B cell (primary cell): ENCODE data around the gene RBP4. TPM values are rescaled to one million over a fixed set of nuclear protein-coding genes. Genes with fewer than 3 reads are reported as not detected.

Experiments used
- ATAC-seq: fragments of 200-7000 bp; cut with Tn5 transposase; one replicate; pipeline ENCODE4 v1.10.0; 2021; ENCODE audit warnings: low read depth, mild to moderate bottlenecking, moderate number of reproducible peaks, moderate library complexity
- CTCF ChIA-PET: fragments of 350-600 bp; sonication (Branson Sonifier 250); formaldehyde crosslinking; loops from one replicate; lab custom pipeline; 2021; ENCODE audit warnings: antibody characterized with exemption, inconsistent platforms; lab: Charles Lee
- POLR2A ChIA-PET: fragments of 350-600 bp; sonication (Branson Sonifier 250); formaldehyde crosslinking; loops from one replicate; lab custom pipeline; 2021; ENCODE audit warnings: antibody characterized with exemption; lab: Charles Lee
- DNase-seq: peaks from one replicate; pipeline ENCODE4 v3.0.0; 2013
- H2AFZ ChIP-seq: 2 replicates; pipeline ENCODE4 v1.6.1; 2012; ENCODE audit warnings: mild to moderate bottlenecking, low read depth, low read length; ENCODE audit not compliant: insufficient read depth, poor library complexity, severe bottlenecking
- H3K27ac ChIP-seq, 2 donors: 1 replicate in 1 of 2; 2 replicates in 1 of 2; pipeline ENCODE4 v1.5.1; 2012 to 2013; ENCODE audit warnings: low read length in 2 of 2, mild to moderate bottlenecking in 2 of 2, moderate library complexity in 1 of 2
- H3K27me3 ChIP-seq, 4 experiments: fragments of 200-600 bp in 1 of 4; sonication (generic) in 1 of 4; replicated peaks in 1 of 4; 1 replicate in 2 of 4; 2 replicates in 2 of 4; pipeline versions ENCODE4 v1.6.1 to v1.7.0; 2013 to 2016; ENCODE audit warnings: low read length in 3 of 4, mild to moderate bottlenecking in 2 of 4, mixed read lengths in 1 of 4, moderate library complexity in 1 of 4; ENCODE audit not compliant: insufficient read depth in 4 of 4, control insufficient read depth in 3 of 4; ENCODE audit errors: control extremely low read depth in 1 of 4
- H3K36me3 ChIP-seq, 2 experiments: replicated peaks in 1 of 2; 1 replicate in 1 of 2; 2 replicates in 1 of 2; pipeline versions ENCODE4 v1.6.1 to v1.7.1; 2013; ENCODE audit warnings: low read length in 1 of 2; ENCODE audit not compliant: insufficient read depth in 2 of 2, control insufficient read depth in 1 of 2; ENCODE audit errors: control extremely low read depth in 1 of 2, extremely low read depth in 1 of 2
- H3K4me1 ChIP-seq, 2 donors: fragments of 200-600 bp in 1 of 2; sonication (generic) in 1 of 2; 1 replicate in 1 of 2; 2 replicates in 1 of 2; pipeline versions ENCODE4 v1.5.1 to v1.6.1; 2013 to 2017; ENCODE audit warnings: low read length in 2 of 2; ENCODE audit not compliant: control insufficient read depth in 2 of 2, insufficient read depth in 2 of 2
- H3K4me2 ChIP-seq: replicated peaks from 2 replicates; pipeline ENCODE3; 2012; ENCODE audit warnings: mild to moderate bottlenecking, low read depth, low read length; ENCODE audit not compliant: poor library complexity, severe bottlenecking
- H3K4me3 ChIP-seq, 5 experiments: fragments of 200-600 bp in 1 of 5; sonication (generic) in 1 of 5; 1 replicate in 3 of 5; 2 replicates in 2 of 5; pipeline versions ENCODE4 v1.5.1 to v1.7.0; 2011 to 2016; ENCODE audit warnings: low read length in 4 of 5, mild to moderate bottlenecking in 4 of 5, low read depth in 2 of 5, control low read depth in 1 of 5, moderate library complexity in 1 of 5; ENCODE audit not compliant: insufficient read depth in 1 of 5; ENCODE audit errors: control extremely low read depth in 1 of 5, extremely low read depth in 1 of 5
- H3K79me2 ChIP-seq: fragments of 200-600 bp; sonication (generic); one replicate; pipeline ENCODE4 v1.6.0; 2016; ENCODE audit warnings: low read length; ENCODE audit not compliant: control insufficient read depth, insufficient read depth
- H3K9ac ChIP-seq: fragments of 200-600 bp; sonication (generic); 2 replicates; pipeline ENCODE4 v1.6.1; 2017; ENCODE audit warnings: mild to moderate bottlenecking, low read length, moderate library complexity
- H3K9me3 ChIP-seq, 3 donors: one replicate each; pipeline versions ENCODE4 v1.6.1 to v1.7.1; 2013; ENCODE audit warnings: low read length in 2 of 3; ENCODE audit not compliant: control insufficient read depth in 2 of 3, insufficient read depth in 1 of 3; ENCODE audit errors: control extremely low read depth in 1 of 3
- H4K20me1 ChIP-seq: 2 replicates; pipeline ENCODE4 v1.6.0; 2012; ENCODE audit warnings: mild to moderate bottlenecking, low read length; ENCODE audit not compliant: insufficient read depth, control insufficient read depth, poor library complexity, severe bottlenecking
- H3K27ac Mint-ChIP-seq: one replicate; pipeline ENCODE4 v1.8.0; 2021; ENCODE audit warnings: mixed read lengths
- H3K27me3 Mint-ChIP-seq: one replicate; pipeline ENCODE4 v1.8.0; 2021; ENCODE audit warnings: mixed read lengths
- H3K4me1 Mint-ChIP-seq: one replicate; pipeline ENCODE4 v1.8.0; 2021; ENCODE audit warnings: mixed read lengths
- H3K4me3 Mint-ChIP-seq: one replicate; pipeline ENCODE4 v1.8.0; 2021; ENCODE audit warnings: mixed read lengths
- H3K9me3 Mint-ChIP-seq: one replicate; pipeline ENCODE4 v1.8.0; 2022; ENCODE audit warnings: mixed read lengths; ENCODE audit not compliant: insufficient read depth
- CTCF ChIP-seq: fragments of 200-600 bp; IDR thresholded peaks from one replicate; pipeline ENCODE4 v1.8.0; 2022; ENCODE audit warnings: antibody characterized with exemption, mild to moderate bottlenecking
- EZH2 ChIP-seq: IDR thresholded peaks from 2 replicates; pipeline ENCODE4 v1.6.1; 2012; ENCODE audit warnings: borderline replicate concordance, low read depth, mild to moderate bottlenecking, moderate library complexity, low read length; ENCODE audit not compliant: insufficient read depth, poor library complexity, severe bottlenecking
- WGBS: methylation state at CpG from one replicate; pipeline ENCODE4 v1.1.5; 2013; ENCODE audit warnings: missing lambda C conversion rate; ENCODE audit not compliant: insufficient coverage; 5-methylcytosine and 5-hydroxymethylcytosine counted together
- intact Hi-C: fragments of 100-400 bp; cut with micrococcal nuclease; formaldehyde crosslinking; loops from one replicate; pipeline ENCODE4 v1.10.0; 2022
- polyA plus RNA-seq: library from polyadenylated mRNA; depleted of rRNA; stranded (reverse); fragments of >200 nt; gene quantifications from 2 replicates; pipeline ENCODE4 v1.2.3, GENCODE V29; 2012
- total RNA-seq, 2 donors: library from RNA; stranded (reverse); fragments of 120-200 nt in 1 of 2; gene quantifications; 1 replicate in 1 of 2; 2 replicates in 1 of 2; pipeline versions ENCODE4 v1.2.3 to v1.2.4, GENCODE V29; 2013 to 2022

RBP4 gene
- total and polyA plus RNA-seq, 2 donors (not counting 1 experiment from before 2014, with no cell fraction given): not detected

GRCh38 chr10:93614101-93614825 lies 13.2 kb upstream of the RBP4 start:
- DNase-seq (no peak), ATAC-seq (no peak)
- Histone ChIP-seq H3K27me3 (no peaks in the 10 kb centered on the region), H3K27ac (no peak overlapping the region), H3K4me1 (peaks cover 8 to 11% of the 10 kb centered on the region in 2 donors), H3K4me2 (no peak overlapping the region), H3K9ac (no peak overlapping the region), H3K9me3 (no peaks in the 10 kb centered on the region), H4K20me1 (no peaks in the 10 kb centered on the region), H3K36me3 (no peaks in the 10 kb centered on the region), H2AFZ (no peak overlapping the region), H3K4me3 (no peak overlapping the region), H3K79me2 (no peaks in the 10 kb centered on the region)
- intact Hi-C loops: no loop called here
- H3K4me1 Mint-ChIP-seq: peaks cover 13% of the 10 kb centered on the region
- 100% methylated on average over 4 of the region's 7 CpGs for WGBS
- POLR2A ChIA-PET: no interaction called here
- CTCF ChIA-PET: no interaction called here
- no peaks in the 10 kb centered on the region for H3K9me3 Mint-ChIP-seq
- peaks cover 10% of the 10 kb centered on the region for H3K27me3 Mint-ChIP-seq
- H3K27ac Mint-ChIP-seq: no peak overlapping the region
- TF ChIP-seq EZH2: no peak
- no peak for TF ChIP-seq CTCF
- H3K4me3 Mint-ChIP-seq: no peak overlapping the region

GRCh38 chr10:93613126-93613525 lies 12.1 kb upstream of the RBP4 start:
- Mint-ChIP-seq H3K27ac (no peak overlapping the region), H3K27me3 (peaks cover 17% of the 10 kb centered on the region), H3K9me3 (no peaks in the 10 kb centered on the region), H3K4me1 (peaks cover 13% of the 10 kb centered on the region), H3K4me3 (no peak overlapping the region)
- CTCF ChIA-PET: no interaction called here
- Histone ChIP-seq H4K20me1 (no peaks in the 10 kb centered on the region), H3K79me2 (no peaks in the 10 kb centered on the region), H3K4me1 (peaks cover 8 to 11% of the 10 kb centered on the region in 2 donors), H2AFZ (no peak overlapping the region), H3K36me3 (no peaks in the 10 kb centered on the region), H3K4me3 (no peak overlapping the region), H3K9ac (no peak overlapping the region), H3K4me2 (no peak overlapping the region), H3K27ac (no peak overlapping the region), H3K27me3 (no peaks in the 10 kb centered on the region), H3K9me3 (peaks cover 0 to under 1% (median 0%) of the 10 kb centered on the region in 3 donors)
- no peak for DNase-seq
- no peak for TF ChIP-seq CTCF
- no peak for TF ChIP-seq EZH2
- intact Hi-C loops: no loop called here
- 87% methylated on average over 3 of the region's 3 CpGs for WGBS
- POLR2A ChIA-PET: no interaction called here
- ATAC-seq: no peak
